GM03348 (cell line): ENCODE measurements around the gene COX19.
"Not testable (repeated sequence)": the region's sequence is repeated elsewhere in the genome, so short reads cannot be mapped to it uniquely, and the experiment has no call there.

ENCODE experiments used
- DNase-seq: peaks from one replicate; pipeline ENCODE4 v3.0.0; 2012; ENCODE audit warnings: low spot score

The COX19 gene

GRCh38 chr7:943793-944192, 31.6 kb downstream of the COX19 start:
- DNase-seq = not testable (repeated sequence)

- no peak for DNase-seq
Observed at GRCh38 chr7:940599-941408, 34.5 kb downstream of the COX19 start.

- no peak for DNase-seq
Observed at GRCh38 chr7:939843-940242, 35.5 kb downstream of the COX19 start.

DNA sequence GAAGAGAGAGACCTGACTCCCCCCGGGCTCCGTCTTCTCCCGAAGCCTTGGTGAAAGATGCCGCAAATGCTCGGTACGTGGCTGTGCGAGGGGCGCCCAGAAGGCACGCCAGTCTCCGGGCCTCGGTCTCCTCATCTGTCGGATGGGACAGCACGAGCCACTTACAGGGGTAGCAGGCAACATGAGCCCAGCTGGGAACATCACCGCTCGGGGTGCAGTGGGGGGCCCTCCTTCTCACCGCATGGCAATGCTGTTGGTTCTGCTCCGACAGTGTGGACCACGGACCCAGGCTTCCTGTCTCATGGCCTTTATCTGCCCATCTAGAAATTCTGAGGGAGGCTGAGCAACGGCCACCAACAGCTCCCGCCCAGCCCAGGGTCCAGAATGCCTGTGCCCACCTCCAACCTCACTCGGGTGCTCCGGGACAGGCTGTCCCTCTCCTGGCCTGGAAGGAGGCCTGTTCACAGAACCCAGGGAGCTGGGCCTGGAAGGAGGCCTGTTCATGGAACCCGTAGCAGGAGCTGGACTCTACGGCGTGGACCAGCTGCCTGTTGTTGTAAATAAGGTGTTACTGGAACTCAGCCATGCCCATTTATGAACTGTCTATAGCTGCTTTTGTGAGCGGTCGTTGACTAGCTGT, 36.7 kb downstream of the COX19 start:
- no peak for DNase-seq

DNA sequence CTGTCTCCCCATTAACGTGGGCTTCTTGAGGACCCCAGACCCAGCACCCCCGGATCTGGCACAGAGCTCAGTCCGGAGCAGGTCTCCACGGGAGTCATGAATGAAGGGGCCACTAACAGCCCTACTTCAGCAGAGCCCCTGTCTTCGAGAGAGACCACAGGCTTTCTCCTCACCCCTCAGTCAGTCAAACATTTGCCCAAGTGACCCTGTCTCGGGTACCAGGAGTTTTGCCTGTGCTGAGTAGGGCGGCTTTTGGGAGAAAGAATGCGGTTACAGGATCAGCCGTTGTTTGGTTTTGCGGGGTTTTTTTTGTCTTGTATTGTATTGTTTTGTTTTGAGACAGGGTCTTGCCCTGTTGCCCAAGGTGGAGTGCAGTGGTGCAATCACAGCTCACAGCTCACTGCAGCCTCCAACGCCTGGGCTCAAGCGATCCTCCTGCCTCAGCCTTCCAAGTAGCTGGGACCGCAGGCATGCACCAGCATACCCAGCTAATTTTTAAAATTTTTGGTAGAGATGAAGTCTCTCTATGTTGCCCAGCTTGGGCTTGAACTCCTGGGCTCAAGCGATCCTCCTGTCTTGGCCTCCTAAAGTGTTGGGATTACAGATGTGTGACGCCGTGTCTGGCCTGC, 37.4 kb downstream of the COX19 start:
- no peak for DNase-seq

GRCh38 chr7:936386-937054, 38.8 kb downstream of the COX19 start:
- peak; percentile 58 for DNase-seq

DNA sequence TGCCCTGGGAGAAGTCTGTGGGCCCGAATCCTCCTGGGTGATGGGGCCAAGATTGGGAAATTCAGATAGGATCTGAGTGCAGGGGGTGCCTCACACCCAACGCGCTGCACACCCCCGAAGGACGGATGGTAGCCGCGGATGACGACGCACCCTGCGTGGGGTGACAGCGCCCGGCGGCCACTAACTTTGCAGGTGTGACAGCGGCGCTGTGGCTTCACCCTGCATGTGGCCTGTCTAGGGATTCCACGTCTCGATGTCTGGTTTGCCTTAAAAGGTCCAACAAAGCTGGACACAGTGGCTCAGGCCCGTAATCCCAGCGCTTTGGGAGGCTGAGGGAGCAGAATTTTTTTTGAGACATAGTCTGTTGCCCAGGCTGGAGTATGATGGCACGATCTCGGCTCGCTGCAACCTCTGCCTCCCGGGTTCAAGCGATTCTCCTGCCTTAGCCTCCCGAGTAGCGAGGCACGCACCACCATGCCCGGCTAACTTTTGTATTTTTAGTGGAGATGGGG, 39.4 kb downstream of the COX19 start:
- no peak for DNase-seq

DNA sequence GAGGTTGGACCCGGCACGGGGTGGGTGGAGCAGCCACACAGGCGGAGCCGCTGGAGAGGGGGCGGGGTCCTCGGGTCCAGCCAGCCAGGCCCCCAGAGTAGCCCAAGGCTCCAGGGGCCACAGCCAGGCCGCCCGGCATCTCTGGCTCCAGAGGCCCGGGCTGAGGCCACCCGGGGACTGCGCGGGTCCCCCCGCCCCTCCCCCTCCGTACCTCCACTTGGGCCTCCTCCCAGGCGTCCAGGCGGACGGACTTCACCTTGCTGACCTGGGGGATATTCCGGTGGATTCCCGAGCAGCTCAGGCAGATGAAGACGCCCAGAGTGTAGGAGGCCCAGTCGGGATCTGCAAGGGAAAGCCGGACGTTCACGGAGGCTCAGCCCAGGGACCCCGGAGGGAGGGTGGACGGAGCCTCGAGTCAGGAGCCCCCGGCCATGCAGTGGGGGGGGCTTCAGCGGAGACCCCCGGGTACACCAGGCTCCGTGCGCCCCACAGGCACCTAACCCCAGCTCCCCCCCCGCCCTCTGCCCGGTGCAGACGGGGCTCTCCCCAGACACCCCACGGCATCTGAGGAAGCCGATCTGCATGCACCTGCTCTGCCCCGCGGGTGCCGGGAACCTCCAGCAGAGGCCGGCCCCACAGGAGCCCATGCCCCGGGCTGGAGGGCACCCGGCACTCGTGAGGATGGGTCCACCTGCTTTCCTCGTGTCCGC, 40.0 kb downstream of the COX19 start:
- DNase-seq = no peak

GRCh38 chr7:934469-935163, 40.7 kb downstream of the COX19 start:
- DNase-seq = no peak

DNA sequence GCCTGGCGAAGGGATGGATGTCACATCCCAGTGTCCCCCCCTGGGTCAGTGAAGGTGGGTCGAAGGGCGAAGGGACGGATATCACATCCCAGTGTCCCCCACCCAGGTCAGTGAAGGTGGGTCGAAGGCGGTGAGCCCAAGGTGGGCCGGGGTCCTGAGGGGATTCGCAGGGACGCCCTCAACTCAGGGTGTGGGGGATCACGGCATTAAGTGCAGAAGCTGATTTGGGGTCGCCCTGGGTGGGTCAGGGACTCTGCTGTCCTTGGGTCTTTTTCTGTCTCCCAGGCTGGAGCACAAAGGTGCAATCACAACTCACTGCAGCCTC, 42.7 kb downstream of the COX19 start:
- no peak for DNase-seq

- no peak for DNase-seq
Observed at GRCh38 chr7:931871-932650, 43.3 kb downstream of the COX19 start.

GRCh38 chr7:930975-931758, 44.2 kb downstream of the COX19 start:
- DNase-seq = no peak

DNA sequence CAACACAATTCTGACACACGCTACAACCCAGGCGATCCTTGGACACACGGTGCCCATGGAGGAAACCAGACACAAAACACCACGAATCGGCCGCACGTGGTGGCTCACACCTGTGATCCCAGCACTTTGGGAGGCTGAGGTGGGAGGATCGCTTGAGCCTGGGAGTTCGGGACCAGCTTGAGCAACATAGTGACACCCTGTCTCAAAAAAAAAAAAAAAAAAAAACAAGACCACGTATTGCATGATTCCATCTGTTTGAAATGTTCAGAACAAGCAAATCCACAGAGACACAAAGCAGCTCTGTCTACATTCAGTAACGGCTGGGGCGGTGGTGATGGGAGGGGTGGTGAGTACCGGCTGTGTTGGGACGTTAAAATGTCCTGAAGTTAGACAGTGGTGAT, 46.0 kb downstream of the COX19 start:
- no peak for DNase-seq

GRCh38 chr7:927031-927671, 48.2 kb downstream of the COX19 start:
- no peak for DNase-seq

- no peak for DNase-seq
Observed at GRCh38 chr7:926061-927030, 49.0 kb downstream of the COX19 start.

- no peak for DNase-seq
Observed at GRCh38 chr7:925601-926000, 49.7 kb downstream of the COX19 start.

DNA sequence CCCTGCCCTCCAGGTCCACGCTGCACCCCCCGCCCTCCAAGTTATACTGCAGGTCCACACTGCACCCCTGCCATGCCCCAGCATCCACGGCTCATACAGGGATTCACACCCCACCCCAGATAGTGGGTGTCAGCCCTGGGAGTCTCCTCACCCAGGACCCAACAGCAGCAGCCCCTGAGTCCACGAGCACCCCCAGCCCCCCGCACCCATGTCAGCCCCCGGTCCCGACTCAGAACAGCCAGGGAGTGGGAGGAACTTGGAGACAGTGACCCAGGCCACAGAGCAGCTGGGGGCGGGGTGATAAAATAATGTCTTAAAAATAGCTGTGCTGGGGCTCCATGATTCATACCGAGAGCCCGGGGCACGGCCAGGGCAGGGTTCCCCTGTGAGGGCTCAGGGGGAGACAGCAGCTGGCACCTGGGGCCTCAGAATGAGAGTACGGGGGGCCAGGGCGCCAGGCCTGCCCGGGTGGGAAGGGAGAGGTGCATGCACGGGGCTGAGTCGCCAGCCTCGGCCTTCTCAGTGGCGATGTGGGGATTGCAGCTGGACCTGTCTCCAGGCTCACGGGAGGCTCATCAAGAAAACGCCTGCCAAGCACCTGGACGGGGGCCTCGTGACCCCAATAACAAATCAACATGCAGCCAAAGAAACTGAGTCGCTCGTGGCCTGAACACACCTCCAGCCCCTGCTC, 50.7 kb downstream of the COX19 start:
- peak; percentile 56 for DNase-seq
